Measurements from ENCODE around the gene DCD.

- TF ChIP-seq, protein P1, sequence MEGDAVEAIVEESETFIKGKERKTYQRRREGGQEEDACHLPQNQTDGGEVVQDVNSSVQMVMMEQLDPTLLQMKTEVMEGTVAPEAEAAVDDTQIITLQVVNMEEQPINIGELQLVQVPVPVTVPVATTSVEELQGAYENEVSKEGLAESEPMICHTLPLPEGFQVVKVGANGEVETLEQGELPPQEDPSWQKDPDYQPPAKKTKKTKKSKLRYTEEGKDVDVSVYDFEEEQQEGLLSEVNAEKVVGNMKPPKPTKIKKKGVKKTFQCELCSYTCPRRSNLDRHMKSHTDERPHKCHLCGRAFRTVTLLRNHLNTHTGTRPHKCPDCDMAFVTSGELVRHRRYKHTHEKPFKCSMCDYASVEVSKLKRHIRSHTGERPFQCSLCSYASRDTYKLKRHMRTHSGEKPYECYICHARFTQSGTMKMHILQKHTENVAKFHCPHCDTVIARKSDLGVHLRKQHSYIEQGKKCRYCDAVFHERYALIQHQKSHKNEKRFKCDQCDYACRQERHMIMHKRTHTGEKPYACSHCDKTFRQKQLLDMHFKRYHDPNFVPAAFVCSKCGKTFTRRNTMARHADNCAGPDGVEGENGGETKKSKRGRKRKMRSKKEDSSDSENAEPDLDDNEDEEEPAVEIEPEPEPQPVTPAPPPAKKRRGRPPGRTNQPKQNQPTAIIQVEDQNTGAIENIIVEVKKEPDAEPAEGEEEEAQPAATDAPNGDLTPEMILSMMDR (IDR thresholded peaks at IDR 0.05; ENCODE audit: low read depth, low read length, poor library complexity, severe bottlenecking): no peak
- TF ChIP-seq EZH2phosphoT487 (IDR thresholded peaks at IDR 0.05; ENCODE audit: borderline replicate concordance, low read length): no peak
Observed at GRCh38 chr12:54608156-54608555, 40.0 kb downstream of the DCD start.

Data from DOHH2 (cell line).